Omental fat pad (tissue), 4 donors: ENCODE results near the gene SRGAP1. TPM values are rescaled to one million over a fixed set of nuclear protein-coding genes. Genes with fewer than 3 reads are reported as not detected.

Source experiments
- ATAC-seq: fragments of 150-250 bp; one replicate; pipeline ENCODE4 v1.9.1; 2016; ENCODE audit warnings: mild to moderate bottlenecking, moderate library complexity; ENCODE audit not compliant: low FRiP score
- DNase-seq: peaks from one replicate; pipeline ENCODE4 v3.0.0-alpha.2; 2019; ENCODE audit warnings: low spot score
- CTCF ChIP-seq, 3 donors: fragments of 450-650 bp; IDR thresholded peaks; one replicate each; pipeline ENCODE4 v1.5.1; 2016 to 2017; ENCODE audit warnings: antibody characterized with exemption in 3 of 3, mild to moderate bottlenecking in 3 of 3, moderate library complexity in 2 of 3
- total RNA-seq, 4 donors: library from RNA; depleted of rRNA; stranded (reverse); fragments of >200 nt; gene quantifications; one replicate each; pipeline ENCODE4 v1.1.0, GENCODE V29; 2016

SRGAP1 gene
- total RNA-seq, 4 donors from 2014 or later, result 10.6 to 69.1 (median 12.9) TPM

- TF ChIP-seq CTCF (IDR thresholded peaks at IDR 0.05), result no peak
- ATAC-seq, result no peak
- no peak for DNase-seq
Measured at GRCh38 chr12:63931703-63932102, 87.2 kb downstream of the SRGAP1 start.

DNA sequence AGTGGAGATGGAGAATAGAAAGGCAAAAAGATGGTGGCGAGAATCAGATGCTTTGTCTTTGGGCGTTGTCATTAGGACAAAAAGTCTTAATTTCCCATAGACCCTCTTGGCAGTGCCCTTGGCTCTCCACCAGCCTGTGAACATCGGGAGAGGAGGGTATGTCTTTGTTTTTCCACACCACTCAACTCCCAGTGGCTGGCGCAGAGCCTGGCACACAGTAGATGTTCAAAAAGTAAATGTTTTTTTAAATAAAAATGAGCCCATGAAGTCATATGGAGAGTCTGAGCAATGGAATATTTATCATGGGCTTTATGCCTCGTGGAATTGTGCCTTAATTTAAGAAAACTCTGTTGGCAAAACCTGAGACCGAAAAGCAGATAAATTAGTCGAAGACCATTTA lies 90.4 kb downstream of the SRGAP1 start:
- DNase-seq (no peak), ATAC-seq (no peak)
- no peak for TF ChIP-seq CTCF (IDR thresholded peaks at IDR 0.05)

DNA sequence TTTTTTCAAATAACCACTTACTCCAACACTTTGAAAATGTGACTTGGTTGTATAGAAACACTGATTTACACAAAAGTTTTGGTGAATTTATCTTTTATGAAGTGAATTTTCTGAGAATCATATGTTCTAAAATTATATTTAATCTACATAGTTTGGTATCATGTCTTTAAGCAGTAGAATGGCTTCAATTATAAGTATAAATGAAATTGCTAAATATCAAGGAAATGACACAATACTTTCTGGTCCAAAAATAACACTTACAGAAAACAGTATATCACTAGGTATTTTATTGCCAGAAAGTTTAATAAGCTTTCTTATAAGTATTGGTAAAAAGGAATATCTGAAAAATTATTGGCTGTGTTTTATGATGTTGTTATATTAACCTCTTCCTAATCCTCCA lies 90.9 kb downstream of the SRGAP1 start:
- no peak for TF ChIP-seq CTCF (IDR thresholded peaks at IDR 0.05)
- ATAC-seq (no peak), DNase-seq (no peak)

GRCh38 chr12:63937378-63938316 lies 93.1 kb downstream of the SRGAP1 start:
- TF ChIP-seq CTCF (IDR thresholded peaks at IDR 0.05), result no peak
- DNase-seq, result no peak
- ATAC-seq, result no peak

- DNase-seq (no peak), ATAC-seq (no peak)
- TF ChIP-seq CTCF (IDR thresholded peaks at IDR 0.05), result no peak
Measured at GRCh38 chr12:63940310-63941005, 96.0 kb downstream of the SRGAP1 start.

DNA sequence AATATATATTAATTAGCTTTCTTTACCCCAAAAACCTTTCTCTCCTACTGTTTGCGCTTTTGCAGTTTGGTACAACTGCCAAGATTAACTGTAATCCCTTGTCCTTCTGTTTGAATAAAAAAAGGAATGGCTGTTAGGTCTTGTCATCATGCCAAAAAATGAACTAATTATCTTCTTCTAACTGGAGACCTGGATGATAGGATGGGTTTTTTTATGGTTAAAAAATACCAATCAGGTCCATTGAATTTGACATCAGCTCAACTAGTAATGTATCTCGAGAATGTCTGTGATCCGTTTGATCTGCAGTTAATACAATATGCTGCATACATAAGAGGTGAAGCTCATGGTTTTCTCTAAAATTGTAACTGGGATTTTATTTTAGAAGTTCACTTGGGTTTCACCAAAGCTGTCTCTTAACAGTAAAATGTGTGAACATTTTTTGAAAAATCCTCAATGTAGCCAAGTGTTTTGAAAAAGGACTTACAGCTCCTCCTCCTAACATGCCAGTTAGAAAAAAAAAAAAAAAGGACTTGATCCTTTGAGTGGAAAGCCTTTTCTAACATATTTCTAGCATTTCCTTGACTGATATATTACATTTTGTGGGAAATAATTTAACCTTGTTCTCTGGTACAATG lies 96.8 kb downstream of the SRGAP1 start:
- ATAC-seq (no peak), DNase-seq (no peak)
- no peak for TF ChIP-seq CTCF (IDR thresholded peaks at IDR 0.05)
